NCI-H2196 treated with DMSO at 0.1 percent for 48 hours (cell line): Measurements from ENCODE around the gene PLA2G15.
"Not testable (repeated sequence)": the region's sequence is repeated elsewhere in the genome, so short reads cannot be mapped to it uniquely, and the experiment has no call there.

ENCODE experiments used
- DNase-seq: peaks from one replicate; lab custom pipeline; 2025; ENCODE audit not compliant: unreplicated experiment; lab: John Stamatoyannopoulos, UW

Gene PLA2G15

GRCh38 chr16:68275611-68276191, 30.5 kb downstream of the PLA2G15 start:
- DNase-seq, result peak; percentile 9

- DNase-seq, result no peak
Measured at GRCh38 chr16:68276223-68276622, 31.1 kb downstream of the PLA2G15 start.

GRCh38 chr16:68279726-68280558, 34.8 kb downstream of the PLA2G15 start:
- no peak for DNase-seq

- no peak for DNase-seq
Measured at GRCh38 chr16:68281368-68282063, 36.3 kb downstream of the PLA2G15 start.

- DNase-seq, result no peak
Measured at GRCh38 chr16:68282064-68282452, 36.9 kb downstream of the PLA2G15 start.

GRCh38 chr16:68283346-68283745, 38.2 kb downstream of the PLA2G15 start:
- no peak for DNase-seq

- no peak for DNase-seq
Measured at GRCh38 chr16:68283801-68284598, 38.8 kb downstream of the PLA2G15 start.

- DNase-seq, result no peak
Measured at GRCh38 chr16:68284847-68285246, 39.7 kb downstream of the PLA2G15 start.

- DNase-seq, result no peak
Measured at GRCh38 chr16:68285683-68286082, 40.5 kb downstream of the PLA2G15 start.

- no peak for DNase-seq
Measured at GRCh38 chr16:68286153-68287074, 41.2 kb downstream of the PLA2G15 start.

GRCh38 chr16:68287276-68288251, 42.4 kb downstream of the PLA2G15 start:
- no peak for DNase-seq

GRCh38 chr16:68288252-68288650, 43.1 kb downstream of the PLA2G15 start:
- DNase-seq, result no peak

GRCh38 chr16:68288796-68289195, 43.6 kb downstream of the PLA2G15 start:
- not testable (repeated sequence) for DNase-seq

GRCh38 chr16:68289202-68289601, 44.0 kb downstream of the PLA2G15 start:
- no peak for DNase-seq

- DNase-seq, result no peak
Measured at GRCh38 chr16:68289621-68290329, 44.6 kb downstream of the PLA2G15 start.

GRCh38 chr16:68290450-68290849, 45.3 kb downstream of the PLA2G15 start:
- no peak for DNase-seq

GRCh38 chr16:68291227-68291626, 46.1 kb downstream of the PLA2G15 start:
- DNase-seq, result no peak

- no peak for DNase-seq
Measured at GRCh38 chr16:68292425-68292824, 47.3 kb downstream of the PLA2G15 start.
